Midbrain (tissue), 1 donor: ENCODE measurements around the gene GRIN3A.
A peak's percentile ranks its signal among the peaks of the same experiment; 100 is the strongest.
"Not testable (repeated sequence)": the region's sequence is repeated elsewhere in the genome, so short reads cannot be mapped to it uniquely, and the experiment has no call there.

Source experiments
- DNase-seq: peaks from one replicate; lab custom pipeline; 2025; lab: John Stamatoyannopoulos, UW

The GRIN3A gene

GRCh38 chr9:101632611-101633010, 105.8 kb downstream of the GRIN3A start:
- no peak for DNase-seq

- no peak for DNase-seq
Observed at GRCh38 chr9:101631892-101632291, 106.6 kb downstream of the GRIN3A start.

GRCh38 chr9:101629636-101630035, 108.8 kb downstream of the GRIN3A start:
- no peak for DNase-seq

GRCh38 chr9:101628173-101628572, 110.3 kb downstream of the GRIN3A start:
- no peak for DNase-seq

GRCh38 chr9:101626295-101626694, 112.2 kb downstream of the GRIN3A start:
- DNase-seq = no peak

GRCh38 chr9:101625876-101626275, 112.6 kb downstream of the GRIN3A start:
- DNase-seq = no peak

- no peak for DNase-seq
Observed at GRCh38 chr9:101620452-101620851, 118.0 kb downstream of the GRIN3A start.

- no peak for DNase-seq
Observed at GRCh38 chr9:101618698-101619097, 119.7 kb downstream of the GRIN3A start.

- DNase-seq = no peak
Observed at GRCh38 chr9:101605547-101605946, 132.9 kb downstream of the GRIN3A start.

GRCh38 chr9:101604296-101604695, 134.2 kb downstream of the GRIN3A start:
- no peak for DNase-seq

GRCh38 chr9:101601904-101602765, 136.3 kb downstream of the GRIN3A start:
- peak; percentile 64 for DNase-seq

GRCh38 chr9:101594796-101595195, 143.7 kb downstream of the GRIN3A start, which contains the start of gene PPP3R2:
PPP3R2 (minus strand) TSS chr9:101594969; CDS start chr9:101594921, 48 bp downstream.
- DNase-seq = no peak

- no peak for DNase-seq
Observed at GRCh38 chr9:101593345-101593744, 145.1 kb downstream of the GRIN3A start.

- no peak for DNase-seq
Observed at GRCh38 chr9:101592788-101593187, 145.7 kb downstream of the GRIN3A start.

- no peak for DNase-seq
Observed at GRCh38 chr9:101591787-101592446, 146.5 kb downstream of the GRIN3A start.

GRCh38 chr9:101590901-101591300, 147.5 kb downstream of the GRIN3A start:
- no peak for DNase-seq

- DNase-seq = not testable (repeated sequence)
Observed at GRCh38 chr9:101590074-101590473, 148.4 kb downstream of the GRIN3A start.

GRCh38 chr9:101587332-101588043, 151.0 kb downstream of the GRIN3A start:
- DNase-seq = no peak

- no peak for DNase-seq
Observed at GRCh38 chr9:101586651-101587050, 151.8 kb downstream of the GRIN3A start.

- no peak for DNase-seq
Observed at GRCh38 chr9:101585740-101586139, 152.7 kb downstream of the GRIN3A start.

GRCh38 chr9:101582553-101582952, 155.9 kb downstream of the GRIN3A start:
- no peak for DNase-seq

GRCh38 chr9:101579711-101580545, 158.5 kb downstream of the GRIN3A start:
- no peak for DNase-seq
